H9 (cell line): Measurements from ENCODE around the gene GTF2A2. TPM values are rescaled to one million over a fixed set of nuclear protein-coding genes. Genes with fewer than 3 reads are reported as not detected.

Experiments
- DNase-seq: peaks from one replicate; pipeline ENCODE4 v3.0.0-alpha.2; 2017
- H2AFZ ChIP-seq: one replicate; pipeline ENCODE4 v1.6.1; 2013; ENCODE audit warnings: mild to moderate bottlenecking, low read length, control low read depth, moderate library complexity
- H2AK5ac ChIP-seq: 2 replicates; pipeline ENCODE4 v1.6.1; 2013; ENCODE audit warnings: low read length, control low read depth, mixed read lengths; ENCODE audit not compliant: insufficient read length
- H2BK120ac ChIP-seq: one replicate; pipeline ENCODE4 v1.6.1; 2013; ENCODE audit warnings: low read depth, mild to moderate bottlenecking, low read length, control low read depth, inconsistent platforms; ENCODE audit not compliant: poor library complexity, severe bottlenecking
- H2BK12ac ChIP-seq: 2 replicates; pipeline ENCODE4 v1.6.1; 2013; ENCODE audit warnings: low read length, control low read depth, mixed read lengths, low read depth; ENCODE audit not compliant: insufficient read length
- H2BK15ac ChIP-seq: 2 replicates; pipeline ENCODE4 v1.6.1; 2013; ENCODE audit warnings: low read depth, low read length, control low read depth
- H2BK20ac ChIP-seq: one replicate; pipeline ENCODE4 v1.6.1; 2013; ENCODE audit warnings: low read depth, mild to moderate bottlenecking, low read length, control low read depth, inconsistent platforms; ENCODE audit not compliant: poor library complexity, severe bottlenecking
- H2BK5ac ChIP-seq: 2 replicates; pipeline ENCODE4 v1.6.1; 2013; ENCODE audit warnings: low read length, control low read depth, mixed read lengths; ENCODE audit not compliant: insufficient read length
- H3K14ac ChIP-seq: 2 replicates; pipeline ENCODE4 v1.6.1; 2013; ENCODE audit warnings: low read length, control low read depth; ENCODE audit not compliant: insufficient read depth
- H3K18ac ChIP-seq: 2 replicates; pipeline ENCODE4 v1.6.1; 2013; ENCODE audit warnings: low read depth, mild to moderate bottlenecking, mixed read lengths, low read length, control low read depth; ENCODE audit not compliant: insufficient read length
- H3K23ac ChIP-seq: 2 replicates; pipeline ENCODE4 v1.6.1; 2013; ENCODE audit warnings: low read length, control low read depth, mixed read lengths, low read depth; ENCODE audit not compliant: insufficient read length
- H3K23me2 ChIP-seq: 2 replicates; pipeline ENCODE4 v1.6.1; 2013; ENCODE audit warnings: low read depth, mild to moderate bottlenecking, mixed read lengths, low read length, control low read depth; ENCODE audit not compliant: insufficient read length, poor library complexity, severe bottlenecking
- H3K27ac ChIP-seq: 2 replicates; pipeline ENCODE4 v1.5.1; 2013; ENCODE audit warnings: low read length, control low read depth, mixed read lengths, low read depth; ENCODE audit not compliant: insufficient read length
- H3K27me3 ChIP-seq: 2 replicates; pipeline ENCODE4 v1.6.1; 2013; ENCODE audit warnings: low read length, control low read depth, inconsistent platforms; ENCODE audit not compliant: insufficient read depth
- H3K4ac ChIP-seq: 2 replicates; pipeline ENCODE4 v1.6.1; 2013; ENCODE audit warnings: low read depth, mild to moderate bottlenecking, control low read depth, inconsistent platforms, low read length, moderate library complexity
- H3K4me1 ChIP-seq: 2 replicates; pipeline ENCODE4 v1.6.1; 2013; ENCODE audit warnings: low read length, control low read depth, inconsistent platforms; ENCODE audit not compliant: insufficient read depth
- H3K4me2 ChIP-seq: 2 replicates; pipeline ENCODE4 v1.6.1; 2013; ENCODE audit warnings: low read length, control low read depth, mixed read lengths; ENCODE audit not compliant: insufficient read length, insufficient read depth
- H3K56ac ChIP-seq: 2 replicates; pipeline ENCODE4 v1.6.1; 2013; ENCODE audit warnings: low read depth, mild to moderate bottlenecking, mixed read lengths, low read length, control low read depth; ENCODE audit not compliant: insufficient read length
- H3K79me1 ChIP-seq: 2 replicates; pipeline ENCODE4 v1.6.1; 2013; ENCODE audit warnings: low read depth, mild to moderate bottlenecking, moderate library complexity, low read length, control low read depth, inconsistent platforms; ENCODE audit not compliant: insufficient read depth, poor library complexity, severe bottlenecking
- H3K79me2 ChIP-seq: 2 replicates; pipeline ENCODE4 v1.6.1; 2013; ENCODE audit warnings: low read length, control low read depth, inconsistent platforms; ENCODE audit not compliant: insufficient read depth
- H3K9ac ChIP-seq: 2 replicates; pipeline ENCODE4 v1.6.1; 2013; ENCODE audit warnings: low read length, control low read depth, mixed read lengths; ENCODE audit not compliant: insufficient read length; ENCODE audit errors: extremely low read depth
- H3K9me3 ChIP-seq: one replicate; pipeline ENCODE4 v1.6.1; 2013; ENCODE audit warnings: low read depth, low read length, inconsistent platforms; ENCODE audit not compliant: control insufficient read depth
- H3T11ph ChIP-seq: one replicate; pipeline ENCODE4 v1.6.1; 2013; ENCODE audit warnings: mild to moderate bottlenecking, low read length, control low read depth, inconsistent platforms
- H4K20me1 ChIP-seq: one replicate; pipeline ENCODE4 v1.6.1; 2013; ENCODE audit not compliant: control insufficient read depth, insufficient read length, insufficient read depth
- H4K5ac ChIP-seq: 2 replicates; pipeline ENCODE4 v1.6.1; 2013; ENCODE audit warnings: low read depth, mild to moderate bottlenecking, mixed read lengths, low read length, control low read depth; ENCODE audit not compliant: insufficient read length
- H4K8ac ChIP-seq: replicated peaks from 2 replicates; pipeline ENCODE4 v1.6.1; 2013; ENCODE audit warnings: low read length, control low read depth, mixed read lengths, low read depth; ENCODE audit not compliant: insufficient read length
- H4K91ac ChIP-seq: 2 replicates; pipeline ENCODE4 v1.6.1; 2013; ENCODE audit warnings: low read depth, mild to moderate bottlenecking, moderate library complexity, mixed read lengths, low read length, control low read depth; ENCODE audit not compliant: insufficient read length
- H3K27ac Mint-ChIP-seq, 3 experiments: 2 replicates in 2 of 3; 3 replicates in 1 of 3; pipeline ENCODE4 v1.8.0; 2020 to 2021; ENCODE audit warnings: mixed read lengths in 3 of 3, mild to moderate bottlenecking in 1 of 3, moderate library complexity in 1 of 3
- H3K27me3 Mint-ChIP-seq: 2 replicates; pipeline ENCODE4 v1.8.0; 2021; ENCODE audit warnings: low read depth, mild to moderate bottlenecking, moderate library complexity, mixed read lengths
- H3K36me3 Mint-ChIP-seq, 3 experiments: 2 replicates in 2 of 3; 3 replicates in 1 of 3; pipeline ENCODE4 v1.8.0; 2020 to 2021; ENCODE audit warnings: low read depth in 3 of 3, mixed read lengths in 3 of 3; ENCODE audit not compliant: insufficient read depth in 1 of 3
- H3K4me1 Mint-ChIP-seq, 2 experiments: 2 replicates each; pipeline ENCODE4 v1.8.0; 2020; ENCODE audit warnings: mixed read lengths in 2 of 2
- H3K4me3 Mint-ChIP-seq, 2 experiments: 2 replicates in 1 of 2; 3 replicates in 1 of 2; pipeline ENCODE4 v1.8.0; 2020 to 2021; ENCODE audit warnings: mild to moderate bottlenecking in 2 of 2, mixed read lengths in 2 of 2, moderate library complexity in 1 of 2
- H3K9me3 Mint-ChIP-seq, 2 experiments: 2 replicates in 1 of 2; 3 replicates in 1 of 2; pipeline ENCODE4 v1.8.0; 2020; ENCODE audit warnings: mild to moderate bottlenecking in 2 of 2, mixed read lengths in 2 of 2, moderate library complexity in 1 of 2
- WGBS: extraction: QIAGEN DNeasy Blood & Tissue Kit; methylation state at CpG from one replicate; pipeline ENCODE4 v1.1.7; 2013; ENCODE audit warnings: missing lambda C conversion rate, low lambda C conversion rate, mixed read lengths; ENCODE audit not compliant: insufficient read length; ENCODE audit errors: extremely low coverage; 5-methylcytosine and 5-hydroxymethylcytosine counted together
- total RNA-seq: library from RNA; stranded (reverse); gene quantifications from 2 replicates; pipeline ENCODE4 v1.2.1, GENCODE V29; 2021
- TF ChIP-seq, protein P1 (sequence below): fragments of 200-600 bp; sonication (generic); conservative IDR thresholded peaks from 3 replicates; pipeline ENCODE4 v1.8.0; 2021; ENCODE audit warnings: antibody characterized with exemption, mild to moderate bottlenecking

The GTF2A2 gene
- total RNA-seq, 1 experiment from 2014 or later, result 144 TPM

DNA sequence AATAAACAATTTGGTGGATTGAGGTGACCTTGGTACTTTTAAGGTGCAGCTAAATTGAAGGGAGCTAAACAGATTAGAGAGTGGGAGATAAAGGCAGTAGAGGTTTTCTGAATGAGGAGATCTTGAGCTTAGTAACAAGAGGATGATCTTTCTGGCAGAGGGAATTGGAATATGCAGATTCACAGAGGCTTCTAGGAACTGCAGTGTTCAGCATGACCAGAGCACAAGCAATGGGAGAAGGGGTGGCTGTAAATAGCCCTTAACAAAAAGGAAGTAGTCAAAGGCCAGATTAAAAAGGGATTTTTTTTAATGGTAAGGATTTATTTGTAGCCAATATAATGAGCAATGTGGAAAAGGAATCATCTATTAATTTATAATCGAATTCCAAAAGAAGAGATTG, 37.5 kb upstream of the GTF2A2 start:
- no CpG with 5 or more reads among the region's 1 CpG for WGBS
- H3K4me1 Mint-ChIP-seq, result peaks cover 5 to 9% of the 10 kb centered on the region in 2 experiments

More for the DNA sequence above, 37.5 kb upstream of the GTF2A2 start:
- no peaks in the 10 kb centered on the region for H3K9me3 ChIP-seq
- no peak overlapping the region for H3K4me3 Mint-ChIP-seq
- no peak overlapping the region for H2BK20ac ChIP-seq
- H3K27ac Mint-ChIP-seq, result peak overlapping the region in 1 of 3 experiments; percentile 4; a peak in 1 of 7 replicates
- H2BK12ac ChIP-seq, result no peak overlapping the region
- H2BK15ac ChIP-seq, result no peak overlapping the region
- no peaks in the 10 kb centered on the region for H3K79me2 ChIP-seq
- no peaks in the 10 kb centered on the region for H3K4me1 ChIP-seq
- H3T11ph ChIP-seq, result no peak overlapping the region
- H2AFZ ChIP-seq, result no peak overlapping the region
- no peak overlapping the region for H3K4ac ChIP-seq
- no peak overlapping the region for H2BK5ac ChIP-seq
- no peak for DNase-seq
- no peak overlapping the region for H3K14ac ChIP-seq
- H3K23ac ChIP-seq, result no peak overlapping the region
- H3K27ac ChIP-seq, result no peak overlapping the region
- H3K4me2 ChIP-seq, result no peak overlapping the region
- H3K79me1 ChIP-seq, result no peaks in the 10 kb centered on the region
- H3K23me2 ChIP-seq, result no peaks in the 10 kb centered on the region
- TF ChIP-seq, protein P1, sequence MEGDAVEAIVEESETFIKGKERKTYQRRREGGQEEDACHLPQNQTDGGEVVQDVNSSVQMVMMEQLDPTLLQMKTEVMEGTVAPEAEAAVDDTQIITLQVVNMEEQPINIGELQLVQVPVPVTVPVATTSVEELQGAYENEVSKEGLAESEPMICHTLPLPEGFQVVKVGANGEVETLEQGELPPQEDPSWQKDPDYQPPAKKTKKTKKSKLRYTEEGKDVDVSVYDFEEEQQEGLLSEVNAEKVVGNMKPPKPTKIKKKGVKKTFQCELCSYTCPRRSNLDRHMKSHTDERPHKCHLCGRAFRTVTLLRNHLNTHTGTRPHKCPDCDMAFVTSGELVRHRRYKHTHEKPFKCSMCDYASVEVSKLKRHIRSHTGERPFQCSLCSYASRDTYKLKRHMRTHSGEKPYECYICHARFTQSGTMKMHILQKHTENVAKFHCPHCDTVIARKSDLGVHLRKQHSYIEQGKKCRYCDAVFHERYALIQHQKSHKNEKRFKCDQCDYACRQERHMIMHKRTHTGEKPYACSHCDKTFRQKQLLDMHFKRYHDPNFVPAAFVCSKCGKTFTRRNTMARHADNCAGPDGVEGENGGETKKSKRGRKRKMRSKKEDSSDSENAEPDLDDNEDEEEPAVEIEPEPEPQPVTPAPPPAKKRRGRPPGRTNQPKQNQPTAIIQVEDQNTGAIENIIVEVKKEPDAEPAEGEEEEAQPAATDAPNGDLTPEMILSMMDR, result no peak
- H4K91ac ChIP-seq, result no peak overlapping the region
- H4K20me1 ChIP-seq, result no peaks in the 10 kb centered on the region
- no peak overlapping the region for H2AK5ac ChIP-seq
- no peak overlapping the region for H3K18ac ChIP-seq
- no peaks in the 10 kb centered on the region for H3K27me3 ChIP-seq
- H3K9me3 Mint-ChIP-seq, result no peaks in the 10 kb centered on the region
- H2BK120ac ChIP-seq, result no peak overlapping the region
- no peak overlapping the region for H4K5ac ChIP-seq
- H3K56ac ChIP-seq, result no peak overlapping the region
- no peak overlapping the region for H3K9ac ChIP-seq
- H3K36me3 Mint-ChIP-seq, result no peaks in the 10 kb centered on the region
- no peak overlapping the region for H4K8ac ChIP-seq
- peaks cover 17% of the 10 kb centered on the region for H3K27me3 Mint-ChIP-seq
